Heart left ventricle (tissue), 16 donors: ENCODE measurements around the gene ITIH2. TPM values are rescaled to one million over a fixed set of nuclear protein-coding genes. Genes with fewer than 3 reads are reported as not detected.
"Not testable (repeated sequence)": the region's sequence is repeated elsewhere in the genome, so short reads cannot be mapped to it uniquely, and the experiment has no call there.

Source experiments
- ATAC-seq, 4 donors: fragments of 200-7000 bp; cut with Tn5 transposase; one replicate each; pipeline ENCODE4 v1.9.1; 2020 to 2022; ENCODE audit warnings: moderate library complexity in 4 of 4, mild to moderate bottlenecking in 3 of 4, moderate number of reproducible peaks in 1 of 4
- DNase-seq, 5 donors: peaks; one replicate each; pipeline ENCODE4 v3.0.0-alpha.2; 2020
- H3K27ac ChIP-seq, 12 donors: fragments of 200-600 bp; sonication (generic) in 4 of 12; one replicate each; pipeline versions ENCODE4 v1.5.0 to v1.8.0; 2016 to 2022; ENCODE audit warnings: mild to moderate bottlenecking in 2 of 12
- H3K27me3 ChIP-seq, 9 donors: fragments of 200-600 bp; sonication (generic) in 2 of 9; one replicate each; pipeline versions ENCODE4 v1.5.1 to v1.8.0; 2016 to 2022; ENCODE audit warnings: mild to moderate bottlenecking in 3 of 9
- H3K36me3 ChIP-seq, 9 donors: fragments of 200-600 bp; sonication (generic) in 2 of 9; one replicate each; pipeline versions ENCODE4 v1.5.0 to v1.8.0; 2018 to 2022; ENCODE audit warnings: mild to moderate bottlenecking in 2 of 9
- H3K4me1 ChIP-seq, 12 donors: fragments of 200-600 bp; sonication (generic) in 4 of 12; one replicate each; pipeline versions ENCODE4 v1.5.0 to v1.8.0; 2016 to 2022; ENCODE audit warnings: mild to moderate bottlenecking in 3 of 12
- H3K4me3 ChIP-seq, 12 donors: fragments of 200-600 bp; sonication (generic) in 4 of 12; one replicate each; pipeline versions ENCODE4 v1.5.0 to v1.8.0; 2017 to 2022; ENCODE audit warnings: mild to moderate bottlenecking in 9 of 12, moderate library complexity in 4 of 12
- H3K9me3 ChIP-seq, 12 donors: fragments of 200-600 bp; sonication (generic) in 4 of 12; one replicate each; pipeline versions ENCODE4 v1.5.0 to v1.8.0; 2016 to 2022; ENCODE audit warnings: mild to moderate bottlenecking in 1 of 12
- CTCF ChIP-seq, 12 donors: fragments of 200-600 bp; sonication (generic) in 4 of 12; IDR thresholded peaks; one replicate each; pipeline versions ENCODE4 v1.5.0 to v1.8.0; 2018 to 2022; ENCODE audit warnings: antibody characterized with exemption in 12 of 12, mild to moderate bottlenecking in 5 of 12
- POLR2A ChIP-seq, 2 donors: fragments of 450-650 bp; IDR thresholded peaks; one replicate each; pipeline ENCODE4 v1.6.1; 2017; ENCODE audit warnings: antibody characterized with exemption in 2 of 2, mild to moderate bottlenecking in 2 of 2, moderate library complexity in 2 of 2
- WGBS, 4 donors: extraction: QIAGEN DNeasy Blood & Tissue Kit in 2 of 4; methylation state at CpG; one replicate each; pipeline versions ENCODE4 v1.1.5 to v1.1.7; 2013 to 2018; 5-methylcytosine and 5-hydroxymethylcytosine counted together
- intact Hi-C, 10 donors: fragments of 100-400 bp; cut with DNase I; formaldehyde crosslinking; loops; one replicate each; pipeline versions ENCODE4 v1.11.1 to v1.14.2; 2022
- polyA plus RNA-seq, 2 donors: library from polyadenylated mRNA; stranded (reverse); fragments of 200-250 nt; gene quantifications; one replicate each; pipeline ENCODE4 v1.2.3, GENCODE V29; 2013
- total RNA-seq, 9 donors: library from RNA; depleted of rRNA in 2 of 9; stranded (reverse); fragments of >200 nt in 2 of 9; fragmentation: NEBNext Ultra II Directional in 3 of 9; extraction: Animal tissue kit (Norgen Biotek cat#: 25700) in 3 of 9; gene quantifications; one replicate each; pipeline versions ENCODE4 v1.1.0 to v1.2.4, GENCODE V29; 2016 to 2023
- donor health status: ischemic (EF 13 %, LVEDD 7.1; RV severe dilation, severe dysfunction).
- donor health status: healthy with polysubstance abuse.
- donor health status: DM: no; HTN: yes; CAD: no.
- donor health status: DM: no; HTN: no; CAD: no.
- donor health status: ischemic (EF 25% LVEDD 6.9; RV normal size, moderate dysfunction).
- donor health status: ischemic (EF 25% LVEDD 5.7; RV mildly dilated, moderate dysfunction).
- donor health status: healthy.
- donor health status: DM: yes; HTN: yes; CAD: no.
- donor health status: ischemic (EF 35%, LVEDD 5.7; RV mildly dilated, moderate dysfunction).
- donor health status: nonischemic (EF 11% LVEDD 7.7; RV severe dilation, severe dysfunction).
- donor health status: DM: yes; HTN: yes; CAD: no.
- donor health status: PGD.
- donor health status: ischemic (EF 29% LVEDD 5.4; RV normal size, mild dysfunction).
- donor health status: nonischemic (EF 23%, LVEDD 6.1; RV moderate dilation, normal function).

Gene ITIH2
- total and polyA plus RNA-seq, 11 donors = not detected

GRCh38 chr10:7707102-7707501, 4.0 kb downstream of the ITIH2 start:
- 65 to 82% (median 80%) methylated on average over 4 of the region's 4 CpGs for WGBS, 4 donors
- intact Hi-C loops = no loop called here
- no peaks in the 10 kb centered on the region for H3K36me3 ChIP-seq
- DNase-seq (no peak), ATAC-seq (no peak)
- TF ChIP-seq CTCF (IDR thresholded peaks at IDR 0.05) = no peak
- TF ChIP-seq POLR2A (IDR thresholded peaks at IDR 0.05) = no peak
- H3K27ac ChIP-seq = no peak overlapping the region
- no peak overlapping the region for H3K4me3 ChIP-seq
- no peaks in the 10 kb centered on the region for H3K4me1 ChIP-seq
- peaks cover 0 to 16% (median 0%) of the 10 kb centered on the region in 9 donors for H3K27me3 ChIP-seq
- no peaks in the 10 kb centered on the region for H3K9me3 ChIP-seq

- Histone ChIP-seq H3K4me1 (no peaks in the 10 kb centered on the region), H3K36me3 (no peaks in the 10 kb centered on the region), H3K9me3 (no peaks in the 10 kb centered on the region), H3K27ac (no peak overlapping the region), H3K4me3 (no peak overlapping the region), H3K27me3 (peaks cover 0 to 16% (median 0%) of the 10 kb centered on the region in 9 donors)
- TF ChIP-seq POLR2A (IDR thresholded peaks at IDR 0.05) (no peak), CTCF (IDR thresholded peaks at IDR 0.05) (no peak)
- 84 to 90% (median 86%) methylated on average over 5 of the region's 5 CpGs for WGBS, 4 donors
- no peak for DNase-seq
- intact Hi-C loops = no loop called here
- no peak for ATAC-seq
Observed at GRCh38 chr10:7707858-7708622, 4.9 kb downstream of the ITIH2 start.

- intact Hi-C loops = no loop called here
- H3K27me3 ChIP-seq = peaks cover 0 to 13% (median 0%) of the 10 kb centered on the region in 9 donors
- 93 to 98% (median 94%) methylated on average over 4 of the region's 4 CpGs for WGBS, 4 donors
- DNase-seq (no peak), ATAC-seq (no peak)
- no peak overlapping the region for H3K27ac ChIP-seq
- H3K36me3 ChIP-seq = no peaks in the 10 kb centered on the region
- no peak overlapping the region for H3K4me3 ChIP-seq
- H3K9me3 ChIP-seq = no peaks in the 10 kb centered on the region
- TF ChIP-seq POLR2A (IDR thresholded peaks at IDR 0.05) (no peak), CTCF (IDR thresholded peaks at IDR 0.05) (no peak)
- H3K4me1 ChIP-seq = no peaks in the 10 kb centered on the region
Observed at GRCh38 chr10:7708832-7709231, 5.7 kb downstream of the ITIH2 start.

- Histone ChIP-seq H3K36me3 (no peaks in the 10 kb centered on the region), H3K4me1 (no peaks in the 10 kb centered on the region), H3K27me3 (peaks cover 0 to 10% (median 0%) of the 10 kb centered on the region in 9 donors), H3K27ac (no peak overlapping the region), H3K4me3 (no peak overlapping the region), H3K9me3 (no peaks in the 10 kb centered on the region)
- TF ChIP-seq CTCF (IDR thresholded peaks at IDR 0.05) (no peak), POLR2A (IDR thresholded peaks at IDR 0.05) (no peak)
- ATAC-seq = no peak
- no peak for DNase-seq
- WGBS, 4 donors = 90 to 94% (median 93%) methylated on average over 1 of the region's 1 CpG
- intact Hi-C loops = no loop called here
Observed at GRCh38 chr10:7710446-7710845, 7.3 kb downstream of the ITIH2 start.

- ATAC-seq, H3K9me3 ChIP-seq, intact Hi-C loops, H3K36me3 ChIP-seq, DNase-seq, H3K4me1 ChIP-seq, H3K27me3 ChIP-seq, H3K27ac ChIP-seq, H3K4me3 ChIP-seq: not testable (repeated sequence)
- WGBS, 4 donors = 78 to 86% (median 85%) methylated on average over 5 of the region's 5 CpGs
Observed at GRCh38 chr10:7711075-7711474, 8.0 kb downstream of the ITIH2 start.
